GM12878 (cell line): Measurements from ENCODE around the gene SQSTM1. TPM values are rescaled to one million over a fixed set of nuclear protein-coding genes. Genes with fewer than 3 reads are reported as not detected.
"Not testable (repeated sequence)": the region's sequence is repeated elsewhere in the genome, so short reads cannot be mapped to it uniquely, and the experiment has no call there.

ENCODE experiments used
- ATAC-seq: fragments of 200-7000 bp; cut with Tn5 transposase; 3 replicates; pipeline ENCODE4 v1.9.1; 2020; ENCODE audit warnings: mild to moderate bottlenecking, moderate library complexity
- BruUV-seq: library from RNA; stranded (reverse); fragments of 400-500 nt; replicated peaks from 2 replicates; lab custom pipeline; 2021; lab: Mats Ljungman, UMichigan
- CTCF ChIA-PET: fragments of 300-600 bp; sonication (Branson Sonifier 250); formaldehyde crosslinking; extraction: SDS; loops from one replicate; lab custom pipeline; 2021; ENCODE audit warnings: inconsistent platforms; lab: Yijun Ruan, JAX
- POLR2A ChIA-PET: fragments of 350-600 bp; formaldehyde crosslinking; extraction: SDS; loops from one replicate; lab custom pipeline; 2021; ENCODE audit warnings: inconsistent platforms; lab: Charles Lee
- RAD21 ChIA-PET: fragments of 300-600 bp; sonication (Branson Sonifier 250); formaldehyde crosslinking; loops from one replicate; lab custom pipeline; 2023; ENCODE audit warnings: antibody characterized with exemption; ENCODE audit not compliant: unreplicated experiment; lab: Charles Lee
- SMC1A ChIA-PET: fragments of 300-600 bp; sonication (Branson Sonifier 250); formaldehyde crosslinking; loops from one replicate; lab custom pipeline; 2023; ENCODE audit not compliant: unreplicated experiment, uncharacterized antibody; lab: Charles Lee
- DNase-seq: peaks from one replicate; pipeline ENCODE4 v3.0.0-alpha.2; 2011; ENCODE audit warnings: low read depth, low spot score
- FAIRE-seq: peaks from 3 replicates; lab custom pipeline; 2011; peaks lifted over from hg19 to GRCh38; lab: Jason Lieb, UNC
- H2AFZ ChIP-seq: 2 replicates; pipeline ENCODE4 v1.6.0; 2011; ENCODE audit warnings: low read depth, low read length, control low read depth; ENCODE audit not compliant: control insufficient read depth
- H3K27ac ChIP-seq: 2 replicates; pipeline ENCODE4 v1.5.1; 2011; ENCODE audit warnings: control low read depth; ENCODE audit not compliant: control insufficient read depth, insufficient read depth
- H3K27me3 ChIP-seq, 2 experiments: replicated peaks in 1 of 2; 2 replicates each; pipeline versions ENCODE4 v1.6.0 to v1.6.1; 2011; ENCODE audit warnings: low read length in 1 of 2; ENCODE audit not compliant: control insufficient read depth in 2 of 2, insufficient read depth in 2 of 2
- H3K36me3 ChIP-seq, 2 experiments: 2 replicates each; pipeline ENCODE4 v1.5.1; 2011; ENCODE audit warnings: low read length in 1 of 2; ENCODE audit not compliant: control insufficient read depth in 2 of 2, insufficient read depth in 2 of 2
- H3K4me1 ChIP-seq: 2 replicates; pipeline ENCODE4 v1.6.1; 2011; ENCODE audit warnings: mild to moderate bottlenecking, low read length, moderate library complexity, mixed read lengths; ENCODE audit not compliant: control insufficient read depth, insufficient read depth
- H3K4me2 ChIP-seq: 2 replicates; pipeline ENCODE4 v1.6.0; 2011; ENCODE audit warnings: control low read depth; ENCODE audit not compliant: control insufficient read depth, insufficient read depth
- H3K4me3 ChIP-seq: fragments of 200-600 bp; sonication (generic); 2 replicates; pipeline ENCODE4 v1.5.1; 2016
- H3K79me2 ChIP-seq: 2 replicates; pipeline ENCODE4 v1.6.0; 2011; ENCODE audit warnings: low read length; ENCODE audit not compliant: control insufficient read depth, insufficient read depth
- H3K9ac ChIP-seq: 2 replicates; pipeline ENCODE4 v1.8.0; 2011; ENCODE audit warnings: low read length, control low read depth, mixed read lengths; ENCODE audit not compliant: control insufficient read depth, insufficient read depth
- H3K9me3 ChIP-seq: replicated peaks from 3 replicates; pipeline ENCODE4 v1.5.1; 2011; ENCODE audit warnings: mild to moderate bottlenecking, low read length; ENCODE audit not compliant: control insufficient read depth, insufficient read depth
- H4K20me1 ChIP-seq: 2 replicates; pipeline ENCODE4 v1.6.0; 2011; ENCODE audit not compliant: control insufficient read depth, insufficient read depth
- BMI1 ChIP-seq: fragments of 450-650 bp; IDR thresholded peaks from 2 replicates; pipeline ENCODE4 v1.6.1; 2016; ENCODE audit warnings: mild to moderate bottlenecking, moderate library complexity, borderline replicate concordance
- BRCA1 ChIP-seq: IDR thresholded peaks from 2 replicates; pipeline ENCODE4 v1.6.1; 2011; ENCODE audit warnings: low read depth, low read length, improper control_type of control experiment
- CREM ChIP-seq: IDR thresholded peaks from 2 replicates; pipeline ENCODE4 v1.6.1; 2014; ENCODE audit warnings: antibody characterized with exemption, low read depth
- KDM1A ChIP-seq: fragments of 200-600 bp; sonication (generic); IDR thresholded peaks from 2 replicates; pipeline ENCODE4 v1.6.1; 2016; ENCODE audit warnings: borderline replicate concordance
- MTA3 ChIP-seq: IDR thresholded peaks from 2 replicates; pipeline ENCODE4 v1.6.1; 2012; ENCODE audit warnings: low read length, inconsistent platforms, borderline replicate concordance
- POLR2AphosphoS5 ChIP-seq: IDR thresholded peaks from 2 replicates; pipeline ENCODE4 v1.6.1; 2011; ENCODE audit warnings: mild to moderate bottlenecking, low read length, inconsistent platforms
- RFX5 ChIP-seq: IDR thresholded peaks from 2 replicates; pipeline ENCODE4 v1.6.1; 2011; ENCODE audit warnings: low read depth, low read length, improper control_type of control experiment
- SUZ12 ChIP-seq: fragments of 200-600 bp; sonication (generic); IDR thresholded peaks from one replicate; pipeline ENCODE4 v1.6.1; 2018; ENCODE audit warnings: antibody characterized with exemption, mild to moderate bottlenecking; ENCODE audit not compliant: unreplicated experiment
- WGBS: methylation state at CpG from one replicate; pipeline ENCODE4 v1.1.6; 2016; ENCODE audit warnings: low lambda C conversion rate; ENCODE audit not compliant: insufficient replicate concordance, insufficient coverage; ENCODE audit errors: missing lambda C conversion rate; 5-methylcytosine and 5-hydroxymethylcytosine counted together
- in situ Hi-C: fragments of 300-500 bp; cut with MboI; formaldehyde crosslinking; loops from 9 replicates; pipeline ENCODE4 v1.14.3; 2018; ENCODE audit warnings: mixed read lengths
- intact Hi-C: fragments of 100-400 bp; cut with micrococcal nuclease; formaldehyde crosslinking; loops from one replicate; pipeline ENCODE4 v1.14.2; 2022; ENCODE audit not compliant: unreplicated experiment
- polyA plus RNA-seq, 11 experiments: library from polyadenylated mRNA; depleted of rRNA in 4 of 11; unstranded in 6 of 11; stranded (reverse) in 5 of 11; fragments of >200 nt; fragmentation: Nextera tagmentation in 4 of 11; fragmentation: Illumina TruSeq in 1 of 11; extraction: Ambion mirVana in 4 of 11; extraction: Trizol in 1 of 11; gene quantifications; 1 replicate in 1 of 11; 2 replicates in 10 of 11; pipeline versions ENCODE4 v1.2.1 to v1.2.3, GENCODE V29; 2011 to 2016; ENCODE audit warnings: inconsistent platforms in 2 of 11, missing spikeins in 2 of 11, low read depth in 1 of 11
- total RNA-seq, 4 experiments: library from RNA; depleted of rRNA in 3 of 4; stranded (reverse); fragments of >200 nt in 3 of 4; fragmentation: Illumina TruSeq in 1 of 4; extraction: Trizol in 1 of 4; gene quantifications; 2 replicates each; pipeline versions ENCODE4 v1.2.1 to v1.2.3, GENCODE V29; 2013 to 2021
- TF ChIP-seq, protein P1 (sequence below): IDR thresholded peaks from 2 replicates; pipeline ENCODE4 v1.6.1; 2011; ENCODE audit warnings: borderline replicate concordance, low read depth, mild to moderate bottlenecking, moderate library complexity, low read length; ENCODE audit not compliant: insufficient read depth, poor library complexity, severe bottlenecking
- TF ChIP-seq, protein P2 (sequence below): fragments of 150-350 bp; IDR thresholded peaks from 2 replicates; pipeline ENCODE4 v1.6.1; 2016; ENCODE audit warnings: low read depth, low read length

SQSTM1 gene
- total and polyA plus RNA-seq, 10 of the 15 experiments (the other 5 are each of a cell fraction or from before 2014, with no cell fraction given), result 6.3 to 138 (median 62.1) TPM

DNA sequence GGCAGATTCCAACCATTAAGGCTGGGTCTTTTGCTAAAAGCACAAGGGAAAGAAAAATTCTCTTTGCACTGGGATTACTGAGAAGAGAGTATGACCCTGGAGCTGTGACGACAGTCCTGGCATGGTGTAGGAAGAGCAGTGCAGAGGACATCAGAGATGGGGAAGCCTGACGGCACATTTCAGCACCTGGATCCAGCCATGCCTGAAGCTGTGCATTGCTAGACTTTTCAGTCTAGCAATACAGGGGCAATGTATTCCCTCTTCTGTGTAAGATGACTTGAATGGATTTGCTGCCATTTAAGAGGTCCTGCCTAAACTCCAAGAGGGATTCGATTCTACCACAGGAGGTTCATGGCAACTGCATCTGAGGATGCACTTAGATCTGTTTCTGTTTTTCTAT, 50.2 kb downstream of the SQSTM1 start:
- RAD21 ChIA-PET, result no interaction called here
- no peak for FAIRE-seq
- POLR2A ChIA-PET, result no interaction called here

DNA sequence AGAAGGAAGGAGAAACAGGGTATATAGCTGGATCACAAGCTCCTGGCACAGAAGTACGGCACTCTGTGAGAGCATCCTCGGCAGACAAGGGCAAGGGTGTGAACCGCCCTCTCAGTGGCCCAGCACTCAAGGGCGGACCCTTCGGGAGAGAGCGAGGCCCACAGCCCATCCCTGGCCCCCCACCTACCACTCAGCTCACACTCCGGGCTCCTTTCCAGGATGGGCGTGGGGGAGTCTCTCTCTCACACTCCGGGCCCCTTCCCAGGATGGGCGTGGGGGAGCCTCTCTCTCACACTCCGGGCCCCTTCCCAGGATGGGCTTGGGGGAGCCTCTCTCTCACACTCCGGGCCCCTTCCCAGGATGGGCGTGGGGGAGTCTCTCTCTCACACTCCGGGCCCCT, 50.8 kb downstream of the SQSTM1 start:
- SMC1A ChIA-PET, result interaction anchor here (0.8 kb wide), 1 partner anchor 12 kb away, joined by 3 read pairs; no protein-coding TSS in a partner anchor
- peaks cover 14 to 17% of the 10 kb centered on the region in 2 experiments for H3K36me3 ChIP-seq
- WGBS, result 100% methylated on average over 9 of the region's 14 CpGs

More for the DNA sequence above, 50.2 kb downstream of the SQSTM1 start:
- H3K4me3 ChIP-seq, result no peak overlapping the region
- no peak overlapping the region for H3K27ac ChIP-seq
- H4K20me1 ChIP-seq, result no peaks in the 10 kb centered on the region
- in situ Hi-C loops (no loop called here), intact Hi-C loops (no loop called here)
- no peak overlapping the region for H3K4me2 ChIP-seq
- TF ChIP-seq RFX5 (no peak), BRCA1 (no peak), CREM (no peak), SUZ12 (no peak), KDM1A (no peak), POLR2AphosphoS5 (no peak), BMI1 (no peak), MTA3 (no peak)
- TF ChIP-seq, protein P1, sequence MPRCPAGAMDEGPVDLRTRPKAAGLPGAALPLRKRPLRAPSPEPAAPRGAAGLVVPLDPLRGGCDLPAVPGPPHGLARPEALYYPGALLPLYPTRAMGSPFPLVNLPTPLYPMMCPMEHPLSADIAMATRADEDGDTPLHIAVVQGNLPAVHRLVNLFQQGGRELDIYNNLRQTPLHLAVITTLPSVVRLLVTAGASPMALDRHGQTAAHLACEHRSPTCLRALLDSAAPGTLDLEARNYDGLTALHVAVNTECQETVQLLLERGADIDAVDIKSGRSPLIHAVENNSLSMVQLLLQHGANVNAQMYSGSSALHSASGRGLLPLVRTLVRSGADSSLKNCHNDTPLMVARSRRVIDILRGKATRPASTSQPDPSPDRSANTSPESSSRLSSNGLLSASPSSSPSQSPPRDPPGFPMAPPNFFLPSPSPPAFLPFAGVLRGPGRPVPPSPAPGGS, result no peak
- TF ChIP-seq, protein P2, sequence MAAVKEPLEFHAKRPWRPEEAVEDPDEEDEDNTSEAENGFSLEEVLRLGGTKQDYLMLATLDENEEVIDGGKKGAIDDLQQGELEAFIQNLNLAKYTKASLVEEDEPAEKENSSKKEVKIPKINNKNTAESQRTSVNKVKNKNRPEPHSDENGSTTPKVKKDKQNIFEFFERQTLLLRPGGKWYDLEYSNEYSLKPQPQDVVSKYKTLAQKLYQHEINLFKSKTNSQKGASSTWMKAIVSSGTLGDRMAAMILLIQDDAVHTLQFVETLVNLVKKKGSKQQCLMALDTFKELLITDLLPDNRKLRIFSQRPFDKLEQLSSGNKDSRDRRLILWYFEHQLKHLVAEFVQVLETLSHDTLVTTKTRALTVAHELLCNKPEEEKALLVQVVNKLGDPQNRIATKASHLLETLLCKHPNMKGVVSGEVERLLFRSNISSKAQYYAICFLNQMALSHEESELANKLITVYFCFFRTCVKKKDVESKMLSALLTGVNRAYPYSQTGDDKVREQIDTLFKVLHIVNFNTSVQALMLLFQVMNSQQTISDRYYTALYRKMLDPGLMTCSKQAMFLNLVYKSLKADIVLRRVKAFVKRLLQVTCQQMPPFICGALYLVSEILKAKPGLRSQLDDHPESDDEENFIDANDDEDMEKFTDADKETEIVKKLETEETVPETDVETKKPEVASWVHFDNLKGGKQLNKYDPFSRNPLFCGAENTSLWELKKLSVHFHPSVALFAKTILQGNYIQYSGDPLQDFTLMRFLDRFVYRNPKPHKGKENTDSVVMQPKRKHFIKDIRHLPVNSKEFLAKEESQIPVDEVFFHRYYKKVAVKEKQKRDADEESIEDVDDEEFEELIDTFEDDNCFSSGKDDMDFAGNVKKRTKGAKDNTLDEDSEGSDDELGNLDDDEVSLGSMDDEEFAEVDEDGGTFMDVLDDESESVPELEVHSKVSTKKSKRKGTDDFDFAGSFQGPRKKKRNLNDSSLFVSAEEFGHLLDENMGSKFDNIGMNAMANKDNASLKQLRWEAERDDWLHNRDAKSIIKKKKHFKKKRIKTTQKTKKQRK, result no peak
- CTCF ChIA-PET, result interaction anchor here (0.8 kb wide), 1 partner anchor 104 kb away, joined by 3 read pairs; no protein-coding TSS in a partner anchor
- no peaks in the 10 kb centered on the region for H3K27me3 ChIP-seq
- 98% methylated on average over 3 of the region's 3 CpGs for WGBS
- H3K4me1 ChIP-seq, result no peaks in the 10 kb centered on the region
- no peak overlapping the region for H2AFZ ChIP-seq
- BruUV-seq, result no TSS peak
- no peaks in the 10 kb centered on the region for H3K79me2 ChIP-seq
- SMC1A ChIA-PET, result interaction anchor here (0.8 kb wide), 1 partner anchor 12 kb away, joined by 3 read pairs; no protein-coding TSS in a partner anchor
- no peaks in the 10 kb centered on the region for H3K9me3 ChIP-seq
- DNase-seq (no peak), ATAC-seq (no peak)
- no peak overlapping the region for H3K9ac ChIP-seq
- peaks cover 14 to 15% of the 10 kb centered on the region in 2 experiments for H3K36me3 ChIP-seq

More for the DNA sequence above, 50.8 kb downstream of the SQSTM1 start:
- BruUV-seq, RAD21 ChIA-PET, intact Hi-C loops, H3K79me2 ChIP-seq, H3K4me1 ChIP-seq, H3K27ac ChIP-seq, H3K27me3 ChIP-seq, H3K9ac ChIP-seq, POLR2A ChIA-PET, FAIRE-seq, ATAC-seq, in situ Hi-C loops, H3K4me3 ChIP-seq, H3K9me3 ChIP-seq, H2AFZ ChIP-seq, H3K4me2 ChIP-seq, DNase-seq, H4K20me1 ChIP-seq: not testable (repeated sequence)
- CTCF ChIA-PET, result interaction anchor here (0.8 kb wide), 1 partner anchor 104 kb away, joined by 3 read pairs; no protein-coding TSS in a partner anchor
